ENCODE results near the gene PCDHB11.
"Not testable (repeated sequence)": the region's sequence is repeated elsewhere in the genome, so short reads cannot be mapped to it uniquely, and the experiment has no call there.

The PCDHB11 gene

DNA sequence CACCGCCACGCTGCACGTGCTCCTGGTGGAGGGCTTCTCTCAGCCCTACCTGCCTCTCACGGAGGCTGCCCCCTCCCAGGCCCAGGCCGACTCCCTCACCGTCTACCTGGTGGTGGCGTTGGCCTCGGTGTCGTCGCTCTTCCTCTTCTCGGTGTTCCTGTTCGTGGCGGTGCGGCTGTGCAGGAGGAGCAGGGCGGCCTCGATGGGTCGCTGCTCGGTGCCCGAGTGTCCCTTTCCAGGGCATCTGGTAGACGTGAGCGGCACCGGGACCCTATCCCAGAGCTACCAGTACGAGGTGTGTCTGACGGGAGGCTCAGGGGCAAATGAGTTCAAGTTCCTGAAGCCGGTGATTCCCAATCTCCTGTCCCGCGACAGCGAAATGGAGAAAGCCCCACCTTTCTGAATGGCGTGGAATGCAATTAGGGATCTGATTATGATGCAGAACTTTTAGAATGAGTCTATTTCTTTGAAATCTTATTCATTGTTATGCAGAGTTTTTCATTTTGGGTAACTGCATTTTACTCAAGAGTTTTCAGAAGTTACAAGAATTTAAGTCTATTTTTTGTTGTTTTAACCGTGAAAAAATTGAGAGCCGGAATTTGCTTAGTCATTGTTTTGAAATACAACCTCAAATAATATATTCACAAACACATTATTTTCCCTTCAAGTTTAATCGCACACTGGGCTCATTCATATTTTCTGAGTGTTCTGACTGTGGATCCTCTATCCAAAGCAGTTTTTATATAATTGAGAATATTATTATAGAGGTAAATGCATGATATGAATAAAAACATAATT is 37.3 kb downstream of the PCDHB11 start:
- H4K20me1 ChIP-seq (ENCODE audit: insufficient read depth, low read length), result no peaks in the 10 kb centered on the region
- H3K9me2 ChIP-seq (ENCODE audit: low read depth, low read length), result no peaks in the 10 kb centered on the region
- TF ChIP-seq EZH2 (IDR thresholded peaks at IDR 0.05; ENCODE audit: borderline replicate concordance, low read length), result no peak
- TF ChIP-seq, protein P1, sequence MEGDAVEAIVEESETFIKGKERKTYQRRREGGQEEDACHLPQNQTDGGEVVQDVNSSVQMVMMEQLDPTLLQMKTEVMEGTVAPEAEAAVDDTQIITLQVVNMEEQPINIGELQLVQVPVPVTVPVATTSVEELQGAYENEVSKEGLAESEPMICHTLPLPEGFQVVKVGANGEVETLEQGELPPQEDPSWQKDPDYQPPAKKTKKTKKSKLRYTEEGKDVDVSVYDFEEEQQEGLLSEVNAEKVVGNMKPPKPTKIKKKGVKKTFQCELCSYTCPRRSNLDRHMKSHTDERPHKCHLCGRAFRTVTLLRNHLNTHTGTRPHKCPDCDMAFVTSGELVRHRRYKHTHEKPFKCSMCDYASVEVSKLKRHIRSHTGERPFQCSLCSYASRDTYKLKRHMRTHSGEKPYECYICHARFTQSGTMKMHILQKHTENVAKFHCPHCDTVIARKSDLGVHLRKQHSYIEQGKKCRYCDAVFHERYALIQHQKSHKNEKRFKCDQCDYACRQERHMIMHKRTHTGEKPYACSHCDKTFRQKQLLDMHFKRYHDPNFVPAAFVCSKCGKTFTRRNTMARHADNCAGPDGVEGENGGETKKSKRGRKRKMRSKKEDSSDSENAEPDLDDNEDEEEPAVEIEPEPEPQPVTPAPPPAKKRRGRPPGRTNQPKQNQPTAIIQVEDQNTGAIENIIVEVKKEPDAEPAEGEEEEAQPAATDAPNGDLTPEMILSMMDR (IDR thresholded peaks at IDR 0.05; ENCODE audit: low read length), result no peak
- H3K4me3 ChIP-seq (ENCODE audit: low read depth, low read length, poor library complexity, severe bottlenecking), result no peak overlapping the region
- H3K4me2 ChIP-seq (ENCODE audit: low read length), result no peak overlapping the region
- H3K9ac ChIP-seq (ENCODE audit: low read length), result no peak overlapping the region
- H3K9me3 ChIP-seq (ENCODE audit: low read length), result peaks cover 7% of the 10 kb centered on the region; the same call in 1 of the 2 replicates
- no peaks in the 10 kb centered on the region for H3F3A ChIP-seq (ENCODE audit: insufficient read depth, low read length)
- no peak overlapping the region for H2AFZ ChIP-seq (ENCODE audit: low read length)
- H3K27ac ChIP-seq (ENCODE audit: low read depth, low read length, poor library complexity, severe bottlenecking), result no peak overlapping the region
- H3K4me1 ChIP-seq (ENCODE audit: insufficient read depth, low read length, severe bottlenecking), result no peaks in the 10 kb centered on the region
- no peaks in the 10 kb centered on the region for H3K36me3 ChIP-seq (ENCODE audit: insufficient read depth, low read length)
- no peaks in the 10 kb centered on the region for H3K79me2 ChIP-seq (ENCODE audit: insufficient read depth, low read length)
- H3K27me3 ChIP-seq (ENCODE audit: insufficient read depth, low read length), result no peaks in the 10 kb centered on the region

DNA sequence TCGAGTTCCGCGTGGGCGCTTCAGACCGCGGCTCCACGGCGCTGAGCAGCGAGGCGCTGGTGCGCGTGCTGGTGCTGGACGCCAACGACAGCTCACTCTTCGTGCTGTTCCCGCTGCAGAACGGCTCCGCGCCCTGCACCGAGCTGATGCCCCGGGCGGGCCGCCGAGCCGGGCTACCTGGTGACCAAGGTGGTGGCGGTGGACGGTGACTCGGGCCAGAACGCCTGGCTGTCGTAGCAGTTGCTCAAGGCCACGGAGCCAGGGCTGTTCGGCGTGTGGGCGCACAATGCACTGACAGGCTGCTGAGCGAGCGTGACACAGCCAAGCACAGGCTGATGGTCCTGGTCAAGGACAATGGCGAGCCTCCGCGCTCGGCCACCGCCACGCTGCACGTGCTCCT is 42.1 kb downstream of the PCDHB11 start:
- Histone ChIP-seq H3K9me3 (ENCODE audit: low read length) (peaks cover 5% of the 10 kb centered on the region; the same call in 1 of the 2 replicates), H3K27ac (ENCODE audit: low read depth, low read length, poor library complexity, severe bottlenecking) (no peak overlapping the region), H3K4me2 (ENCODE audit: low read length) (no peak overlapping the region), H2AFZ (ENCODE audit: low read length) (no peak overlapping the region), H3K79me2 (ENCODE audit: insufficient read depth, low read length) (no peaks in the 10 kb centered on the region), H3F3A (ENCODE audit: insufficient read depth, low read length) (no peaks in the 10 kb centered on the region), H4K20me1 (ENCODE audit: insufficient read depth, low read length) (no peaks in the 10 kb centered on the region), H3K4me1 (ENCODE audit: insufficient read depth, low read length, severe bottlenecking) (no peaks in the 10 kb centered on the region), H3K4me3 (ENCODE audit: low read depth, low read length, poor library complexity, severe bottlenecking) (no peak overlapping the region), H3K9ac (ENCODE audit: low read length) (no peak overlapping the region), H3K9me2 (ENCODE audit: low read depth, low read length) (no peaks in the 10 kb centered on the region), H3K27me3 (ENCODE audit: insufficient read depth, low read length) (no peaks in the 10 kb centered on the region), H3K36me3 (ENCODE audit: insufficient read depth, low read length) (no peaks in the 10 kb centered on the region)
- TF ChIP-seq, protein P1 (IDR thresholded peaks at IDR 0.05; ENCODE audit: low read length), result no peak
- TF ChIP-seq EZH2 (IDR thresholded peaks at IDR 0.05; ENCODE audit: borderline replicate concordance, low read length), result no peak

DNA sequence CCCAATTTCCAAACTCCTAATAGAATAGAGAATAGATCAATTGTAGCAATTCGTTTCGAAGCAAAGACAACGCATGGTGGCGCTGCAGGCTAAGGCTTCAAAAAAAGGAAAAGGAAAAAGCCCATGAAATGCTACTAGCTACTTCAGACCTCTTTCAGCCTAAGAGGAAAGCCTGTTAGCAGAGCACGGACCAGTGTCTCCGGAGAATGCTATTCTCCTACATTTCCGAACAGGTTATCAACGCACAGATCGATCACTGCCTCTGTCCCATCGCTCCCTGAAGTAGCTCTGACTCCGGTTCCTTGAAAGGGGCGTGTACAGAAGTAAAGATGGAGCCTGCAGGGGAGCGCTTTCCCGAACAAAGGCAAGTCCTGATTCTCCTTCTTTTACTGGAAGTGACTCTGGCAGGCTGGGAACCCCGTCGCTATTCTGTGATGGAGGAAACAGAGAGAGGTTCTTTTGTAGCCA is 45.9 kb downstream of the PCDHB11 start, which contains the start of gene PCDHB15:
PCDHB15 (plus strand) TSS at position 146 of the 468 bp plus-strand sequence; CDS start at position 330, 184 bp downstream.
- peaks cover 5% of the 10 kb centered on the region; the same call in 1 of the 2 replicates for H3K9me3 ChIP-seq (ENCODE audit: low read length)
- no peak within 1 kb of the TSS for H3K27ac ChIP-seq (ENCODE audit: low read depth, low read length, poor library complexity, severe bottlenecking)
- no peak within 1 kb of the TSS for H2AFZ ChIP-seq (ENCODE audit: low read length)
- TF ChIP-seq, protein P1 (IDR thresholded peaks at IDR 0.05; ENCODE audit: low read length), result peak; percentile 10; the same call in 1 of the 2 replicates
- TF ChIP-seq EZH2 (IDR thresholded peaks at IDR 0.05; ENCODE audit: borderline replicate concordance, low read length), result no peak
- H3K9me2 ChIP-seq (ENCODE audit: low read depth, low read length), result no peaks in the 10 kb centered on the region
- H3F3A ChIP-seq (ENCODE audit: insufficient read depth, low read length), result no peaks in the 10 kb centered on the region
- no peak within 1 kb of the TSS for H3K9ac ChIP-seq (ENCODE audit: low read length)
- no peaks in the 10 kb centered on the region for H3K4me1 ChIP-seq (ENCODE audit: insufficient read depth, low read length, severe bottlenecking)
- H3K4me3 ChIP-seq (ENCODE audit: low read depth, low read length, poor library complexity, severe bottlenecking), result no peak within 1 kb of the TSS
- no peaks in the 10 kb centered on the region for H3K27me3 ChIP-seq (ENCODE audit: insufficient read depth, low read length)
- no peaks in the 10 kb centered on the region for H3K79me2 ChIP-seq (ENCODE audit: insufficient read depth, low read length)
- H3K4me2 ChIP-seq (ENCODE audit: low read length), result no peak within 1 kb of the TSS
- H3K36me3 ChIP-seq (ENCODE audit: insufficient read depth, low read length), result no peaks in the 10 kb centered on the region
- H4K20me1 ChIP-seq (ENCODE audit: insufficient read depth, low read length), result no peaks in the 10 kb centered on the region

DNA sequence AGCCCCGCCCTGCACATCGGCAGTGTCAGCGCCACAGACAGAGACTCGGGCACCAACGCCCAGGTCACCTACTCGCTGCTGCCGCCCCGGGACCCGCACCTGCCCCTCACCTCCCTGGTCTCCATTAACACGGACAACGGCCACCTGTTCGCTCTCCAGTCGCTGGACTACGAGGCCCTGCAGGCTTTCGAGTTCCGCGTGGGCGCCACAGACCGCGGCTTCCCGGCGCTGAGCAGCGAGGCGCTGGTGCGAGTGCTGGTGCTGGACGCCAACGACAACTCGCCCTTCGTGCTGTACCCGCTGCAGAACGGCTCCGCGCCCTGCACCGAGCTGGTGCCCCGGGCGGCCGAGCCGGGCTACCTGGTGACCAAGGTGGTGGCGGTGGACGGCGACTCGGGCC is 47.5 kb downstream of the PCDHB11 start:
- H3K27ac ChIP-seq (ENCODE audit: low read depth, low read length, poor library complexity, severe bottlenecking); H3K4me3 ChIP-seq (ENCODE audit: low read depth, low read length, poor library complexity, severe bottlenecking); H3K36me3 ChIP-seq (ENCODE audit: insufficient read depth, low read length); H3K9me3 ChIP-seq (ENCODE audit: low read length); H3K9ac ChIP-seq (ENCODE audit: low read length); H3K27me3 ChIP-seq (ENCODE audit: insufficient read depth, low read length); H2AFZ ChIP-seq (ENCODE audit: low read length); H3K4me2 ChIP-seq (ENCODE audit: low read length); H3K9me2 ChIP-seq (ENCODE audit: low read depth, low read length); H3K4me1 ChIP-seq (ENCODE audit: insufficient read depth, low read length, severe bottlenecking); H4K20me1 ChIP-seq (ENCODE audit: insufficient read depth, low read length); H3F3A ChIP-seq (ENCODE audit: insufficient read depth, low read length); H3K79me2 ChIP-seq (ENCODE audit: insufficient read depth, low read length): not testable (repeated sequence)

DNA sequence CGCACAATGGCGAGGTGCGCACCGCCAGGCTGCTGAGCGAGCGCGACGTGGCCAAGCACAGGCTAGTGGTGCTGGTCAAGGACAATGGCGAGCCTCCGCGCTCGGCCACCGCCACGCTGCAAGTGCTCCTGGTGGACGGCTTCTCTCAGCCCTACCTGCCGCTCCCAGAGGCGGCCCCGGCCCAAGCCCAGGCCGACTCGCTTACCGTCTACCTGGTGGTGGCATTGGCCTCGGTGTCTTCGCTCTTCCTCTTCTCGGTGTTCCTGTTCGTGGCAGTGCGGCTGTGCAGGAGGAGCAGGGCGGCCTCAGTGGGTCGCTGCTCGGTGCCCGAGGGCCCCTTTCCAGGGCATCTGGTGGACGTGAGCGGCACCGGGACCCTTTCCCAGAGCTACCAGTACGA is 48.0 kb downstream of the PCDHB11 start:
- not testable (repeated sequence) for H3K4me3 ChIP-seq (ENCODE audit: low read depth, low read length, poor library complexity, severe bottlenecking); H3K9me3 ChIP-seq (ENCODE audit: low read length); H3K79me2 ChIP-seq (ENCODE audit: insufficient read depth, low read length); H3K27ac ChIP-seq (ENCODE audit: low read depth, low read length, poor library complexity, severe bottlenecking); H3K27me3 ChIP-seq (ENCODE audit: insufficient read depth, low read length); H3K9me2 ChIP-seq (ENCODE audit: low read depth, low read length); H3K4me1 ChIP-seq (ENCODE audit: insufficient read depth, low read length, severe bottlenecking); H2AFZ ChIP-seq (ENCODE audit: low read length); H3F3A ChIP-seq (ENCODE audit: insufficient read depth, low read length); H4K20me1 ChIP-seq (ENCODE audit: insufficient read depth, low read length); H3K9ac ChIP-seq (ENCODE audit: low read length); H3K36me3 ChIP-seq (ENCODE audit: insufficient read depth, low read length); H3K4me2 ChIP-seq (ENCODE audit: low read length)
